SJCRH30 (cell line): Measurements from ENCODE around the gene PPP1R3E. TPM values are rescaled to one million over a fixed set of nuclear protein-coding genes. Genes with fewer than 3 reads are reported as not detected.

Experiments
- DNase-seq, 2 experiments: peaks; one replicate each; pipeline ENCODE4 v3.0.0-alpha.2; 2015 to 2020
- H3K27ac ChIP-seq: fragments of 250-450 bp; sonication (Bioruptor Pico); 2 replicates; pipeline ENCODE4 v1.5.1; 2020; ENCODE audit warnings: mild to moderate bottlenecking, moderate library complexity
- H3K27me3 ChIP-seq: fragments of 250-450 bp; sonication (Bioruptor Pico); 2 replicates; pipeline ENCODE4 v1.5.1; 2020; ENCODE audit warnings: mild to moderate bottlenecking, moderate library complexity
- H3K36me3 ChIP-seq: fragments of 250-450 bp; sonication (Bioruptor Pico); 2 replicates; pipeline ENCODE4 v1.5.1; 2020; ENCODE audit warnings: mild to moderate bottlenecking, moderate library complexity
- H3K4me1 ChIP-seq: fragments of 250-450 bp; sonication (Bioruptor Pico); 2 replicates; pipeline ENCODE4 v1.5.1; 2020; ENCODE audit warnings: mild to moderate bottlenecking, moderate library complexity
- H3K4me3 ChIP-seq: fragments of 250-450 bp; sonication (Bioruptor Pico); 2 replicates; pipeline ENCODE4 v1.5.1; 2020; ENCODE audit warnings: mild to moderate bottlenecking, moderate library complexity
- H3K9me3 ChIP-seq: fragments of 250-450 bp; sonication (Bioruptor Pico); replicated peaks from 2 replicates; pipeline ENCODE4 v1.5.1; 2020; ENCODE audit warnings: mild to moderate bottlenecking, moderate library complexity
- total RNA-seq: library from RNA; depleted of rRNA; stranded (reverse); fragments of >200 nt; shearing (Covaris generic); gene quantifications from 2 replicates; pipeline ENCODE4 v1.2.3, GENCODE V29; 2014

The PPP1R3E gene
- total RNA-seq, 1 experiment from 2014 or later = 9.7 TPM

DNA sequence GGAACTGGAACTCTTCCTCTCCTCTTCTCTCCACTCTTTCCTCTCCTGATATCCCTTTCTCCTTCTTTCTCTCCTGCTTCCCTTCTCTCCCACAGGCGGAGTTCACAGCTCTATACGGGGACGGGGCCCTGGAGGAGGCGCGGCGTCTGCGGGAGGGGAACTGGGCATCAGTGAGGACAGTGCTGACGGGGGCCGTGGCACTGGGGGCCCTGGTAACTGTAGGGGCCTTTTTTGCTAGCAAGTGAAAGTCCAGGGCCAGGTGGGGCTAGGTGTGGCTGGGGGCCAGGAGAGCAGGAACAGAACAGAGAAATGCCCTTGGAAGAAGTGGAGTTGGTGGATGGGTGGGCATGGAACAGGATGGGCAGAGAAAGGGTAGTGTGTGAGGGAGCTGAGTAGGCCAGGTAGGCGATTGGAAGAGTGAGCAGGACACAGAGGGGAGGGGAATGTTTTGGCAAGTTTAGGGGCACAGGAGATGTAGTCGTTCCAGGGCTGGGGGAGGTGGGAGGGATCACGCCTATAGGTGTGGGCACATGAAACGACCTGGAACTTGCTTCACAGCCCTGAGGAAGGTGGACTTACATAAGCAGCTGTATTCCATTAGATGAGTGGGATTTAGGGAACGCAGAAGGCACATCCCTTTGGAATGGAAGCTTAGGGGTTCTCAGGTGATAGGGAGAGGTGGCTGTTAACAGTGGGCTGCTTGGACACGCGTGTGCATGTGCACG is 6.2 kb upstream of the PPP1R3E start:
- H3K36me3 ChIP-seq = peaks cover 33% of the 10 kb centered on the region
- no peak overlapping the region for H3K27ac ChIP-seq
- no peak overlapping the region for H3K4me3 ChIP-seq
- H3K27me3 ChIP-seq = no peaks in the 10 kb centered on the region
- no peak for DNase-seq
- no peaks in the 10 kb centered on the region; the same call in 1 of the 2 replicates for H3K4me1 ChIP-seq
- H3K9me3 ChIP-seq = no peaks in the 10 kb centered on the region

DNA sequence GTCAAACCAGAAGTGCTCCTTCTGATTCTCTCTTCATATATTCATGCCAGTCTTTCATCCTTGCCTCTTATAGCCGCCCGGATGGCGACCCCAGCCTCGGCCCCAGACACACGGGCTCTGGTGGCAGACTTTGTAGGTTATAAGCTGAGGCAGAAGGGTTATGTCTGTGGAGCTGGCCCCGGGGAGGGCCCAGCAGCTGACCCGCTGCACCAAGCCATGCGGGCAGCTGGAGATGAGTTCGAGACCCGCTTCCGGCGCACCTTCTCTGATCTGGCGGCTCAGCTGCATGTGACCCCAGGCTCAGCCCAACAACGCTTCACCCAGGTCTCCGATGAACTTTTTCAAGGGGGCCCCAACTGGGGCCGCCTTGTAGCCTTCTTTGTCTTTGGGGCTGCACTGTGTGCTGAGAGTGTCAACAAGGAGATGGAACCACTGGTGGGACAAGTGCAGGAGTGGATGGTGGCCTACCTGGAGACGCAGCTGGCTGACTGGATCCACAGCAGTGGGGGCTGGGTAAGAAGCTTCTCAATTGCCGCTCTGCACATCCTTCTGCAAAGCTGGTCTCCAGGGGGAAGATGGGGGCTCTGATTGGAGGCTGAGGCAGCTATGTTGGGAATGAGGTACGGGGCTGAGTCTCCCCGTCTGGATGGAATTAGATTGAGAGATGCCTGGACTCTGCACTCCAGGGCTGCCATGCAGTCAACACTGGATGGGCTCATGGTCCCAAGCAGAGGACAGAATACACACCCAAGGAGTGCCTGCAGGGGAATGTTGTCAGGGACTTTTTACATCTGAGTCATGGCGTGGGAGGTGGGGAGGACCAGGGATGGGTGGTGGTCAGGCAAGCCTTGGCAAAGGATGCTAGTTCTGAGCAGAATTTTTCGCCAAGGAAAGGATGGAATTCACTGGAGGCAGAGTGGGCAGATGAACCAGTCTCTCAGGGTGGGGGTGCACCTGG is 5.3 kb upstream of the PPP1R3E start:
- H3K9me3 ChIP-seq = no peaks in the 10 kb centered on the region
- peak overlapping the region; percentile 73 for H3K4me3 ChIP-seq
- no peak overlapping the region for H3K27ac ChIP-seq
- no peaks in the 10 kb centered on the region; the same call in 1 of the 2 replicates for H3K4me1 ChIP-seq
- no peak for DNase-seq
- H3K36me3 ChIP-seq = peaks cover 29% of the 10 kb centered on the region
- no peaks in the 10 kb centered on the region for H3K27me3 ChIP-seq

DNA sequence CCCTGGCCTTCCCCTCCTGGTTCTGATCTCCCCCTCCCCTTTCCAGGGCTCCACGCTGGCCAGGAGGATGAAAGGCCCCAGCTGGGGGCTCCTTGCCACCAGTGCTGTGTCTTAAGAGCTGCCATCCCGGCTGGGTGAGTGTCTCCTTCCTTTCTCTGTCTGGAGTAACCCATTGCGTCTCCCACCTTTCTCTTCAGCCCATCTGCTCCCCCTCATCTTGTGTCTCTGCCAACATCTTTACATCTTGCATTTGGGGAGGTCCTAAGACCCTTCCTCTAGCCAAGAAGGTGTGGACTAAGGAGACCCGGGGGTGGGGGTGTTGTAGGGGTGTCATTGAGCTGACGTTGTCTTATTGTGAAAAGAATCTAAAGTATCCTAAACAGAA is 4.5 kb upstream of the PPP1R3E start:
- Histone ChIP-seq H3K27me3 (no peaks in the 10 kb centered on the region), H3K36me3 (peaks cover 22% of the 10 kb centered on the region), H3K27ac (peak overlapping the region; percentile 62), H3K9me3 (no peaks in the 10 kb centered on the region), H3K4me1 (no peaks in the 10 kb centered on the region; the same call in 1 of the 2 replicates), H3K4me3 (peak overlapping the region; percentile 73)
- no peak for DNase-seq

DNA sequence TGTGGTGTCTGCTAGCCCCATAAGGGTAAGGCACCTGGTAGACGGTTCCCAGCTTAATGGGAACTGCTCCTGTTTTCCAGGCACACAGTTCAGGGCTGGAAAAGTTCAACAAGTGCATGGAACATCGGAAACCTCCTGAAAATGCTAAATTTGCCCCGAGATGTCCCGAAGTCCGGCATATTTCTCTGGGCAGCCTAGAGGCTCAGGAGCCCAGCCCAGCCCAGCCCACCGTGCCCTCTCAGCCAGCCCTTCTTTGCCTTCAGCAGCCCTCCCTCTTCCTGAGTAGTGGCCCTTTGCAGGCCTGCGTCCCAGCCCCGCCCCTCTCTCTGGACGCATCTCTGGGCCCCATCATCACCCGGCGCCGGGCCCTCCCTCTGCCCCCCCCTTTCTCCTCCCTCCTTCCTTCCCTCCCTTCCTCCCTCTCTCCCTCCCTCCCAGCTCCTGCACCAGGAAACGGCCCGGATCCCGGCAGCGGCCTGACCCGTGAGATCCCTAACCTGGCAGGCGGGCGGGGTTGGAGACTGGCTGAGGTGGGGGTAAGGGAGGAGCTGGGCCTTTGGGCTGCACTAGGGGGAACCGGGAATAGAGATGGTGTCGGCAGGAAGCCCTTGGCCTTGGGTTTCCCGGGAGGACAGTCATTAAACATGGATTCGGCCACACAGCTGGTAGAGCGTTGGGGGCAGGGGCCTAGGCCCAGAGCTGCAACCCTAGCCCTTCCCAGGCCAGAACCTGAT is 3.9 kb upstream of the PPP1R3E start, which contains the start of gene BCL2L2:
BCL2L2 (plus strand) TSS at position 422 of the 734 bp plus-strand sequence. CDS start 935 bp downstream, outside the sequence.
- H3K9me3 ChIP-seq = no peaks in the 10 kb centered on the region
- DNase-seq = peak; percentile 93 to 95
- peak within 1 kb of the TSS; percentile 62 for H3K27ac ChIP-seq
- peak within 1 kb of the TSS; percentile 73 for H3K4me3 ChIP-seq
- H3K4me1 ChIP-seq = no peaks in the 10 kb centered on the region; the same call in 1 of the 2 replicates
- no peaks in the 10 kb centered on the region for H3K27me3 ChIP-seq
- H3K36me3 ChIP-seq = peaks cover 21% of the 10 kb centered on the region

DNA sequence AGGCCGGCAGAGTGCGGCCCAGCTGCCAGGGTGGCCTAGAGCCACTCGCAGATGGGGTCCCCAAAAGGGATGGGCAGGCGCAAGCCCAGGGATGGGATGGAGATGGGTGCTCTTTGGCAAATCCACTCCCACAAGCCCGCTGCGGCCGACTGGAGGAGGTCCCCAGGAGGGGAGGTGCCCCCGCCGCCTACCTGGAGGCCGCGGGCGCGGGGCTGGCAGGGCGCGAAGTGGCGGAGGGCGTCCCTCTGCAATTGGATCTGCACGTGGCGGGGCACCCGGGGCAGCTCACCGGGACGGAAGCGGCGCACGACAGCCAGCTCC is 730 bp downstream of the PPP1R3E start:
- peak overlapping the region; percentile 82 for H3K4me3 ChIP-seq
- H3K9me3 ChIP-seq = no peaks in the 10 kb centered on the region
- H3K27ac ChIP-seq = peak overlapping the region; percentile 81
- no peaks in the 10 kb centered on the region for H3K27me3 ChIP-seq
- H3K36me3 ChIP-seq = no peaks in the 10 kb centered on the region
- H3K4me1 ChIP-seq = peaks cover 5% of the 10 kb centered on the region; the same call in 1 of the 2 replicates
- no peak for DNase-seq

DNA sequence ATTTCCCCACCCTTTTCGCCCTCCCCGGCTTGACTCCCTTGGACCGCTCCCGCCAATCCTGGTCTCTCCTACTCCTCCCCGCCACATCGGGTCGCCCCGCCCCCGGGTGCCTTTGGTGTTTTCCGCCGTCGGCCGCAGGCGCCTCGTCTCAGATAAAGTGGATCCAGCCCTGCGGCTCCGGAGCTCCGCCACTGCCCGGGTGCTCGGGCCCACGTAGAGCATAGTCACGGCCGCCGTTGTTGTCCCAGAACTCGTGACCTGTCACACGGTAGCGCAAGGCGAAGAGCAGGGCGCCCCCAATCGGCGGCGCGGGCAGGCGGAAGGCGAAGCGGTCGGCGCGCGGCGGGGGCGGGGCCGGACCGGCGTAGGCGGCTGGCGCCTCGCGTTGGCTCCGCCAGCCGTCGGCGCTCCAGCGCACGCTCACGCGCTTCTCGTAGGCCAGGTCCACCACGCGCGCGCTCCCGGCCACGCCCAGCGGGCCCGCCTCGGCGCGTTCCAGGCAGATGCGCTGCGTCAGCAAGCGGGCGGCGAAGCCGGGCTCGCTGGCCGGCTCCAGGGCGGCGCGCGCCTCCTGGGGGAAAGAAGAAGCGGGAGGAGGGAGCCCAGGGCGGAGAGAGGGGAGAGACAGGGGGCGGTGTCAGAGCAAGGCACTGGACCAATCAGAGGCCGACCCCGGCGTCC is 1.2 kb downstream of the PPP1R3E start:
- DNase-seq = peak; percentile 98
- Histone ChIP-seq H3K27me3 (no peaks in the 10 kb centered on the region), H3K27ac (peak overlapping the region; percentile 81), H3K4me1 (peaks cover 5% of the 10 kb centered on the region; the same call in 1 of the 2 replicates), H3K36me3 (no peaks in the 10 kb centered on the region), H3K4me3 (peak overlapping the region; percentile 82), H3K9me3 (no peaks in the 10 kb centered on the region)

DNA sequence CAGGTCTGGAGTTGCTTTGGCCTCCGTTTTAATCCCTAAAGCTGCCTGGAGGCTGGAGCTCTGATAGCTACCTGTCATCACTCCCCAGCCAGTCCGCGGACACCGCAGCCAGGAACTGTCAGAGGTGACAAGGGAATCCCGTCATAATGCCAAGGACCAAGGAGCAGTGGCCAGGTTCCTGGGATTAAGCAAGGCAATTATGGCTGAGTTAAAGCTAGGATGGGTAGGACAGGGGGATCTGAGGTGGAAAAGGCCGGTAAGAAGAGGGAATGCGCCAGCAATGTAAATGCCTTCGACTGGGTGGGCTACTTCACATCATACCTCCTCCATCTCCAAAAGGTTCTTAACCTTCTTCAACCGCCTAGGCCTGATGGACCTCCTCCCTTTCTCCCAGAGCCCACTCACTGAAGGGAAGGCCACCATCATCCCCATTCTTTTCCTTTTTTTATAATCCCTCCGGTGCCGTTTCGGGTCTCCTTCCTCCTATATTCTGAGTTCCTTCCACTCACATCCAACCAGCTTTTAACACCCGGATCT is 1.9 kb downstream of the PPP1R3E start:
- H3K9me3 ChIP-seq = no peaks in the 10 kb centered on the region
- no peak for DNase-seq
- H3K27me3 ChIP-seq = no peaks in the 10 kb centered on the region
- peaks cover 5% of the 10 kb centered on the region; the same call in 1 of the 2 replicates for H3K4me1 ChIP-seq
- peak overlapping the region; percentile 79; the same call in 1 of the 2 replicates for H3K27ac ChIP-seq
- H3K36me3 ChIP-seq = no peaks in the 10 kb centered on the region
- peak overlapping the region; percentile 82 for H3K4me3 ChIP-seq

DNA sequence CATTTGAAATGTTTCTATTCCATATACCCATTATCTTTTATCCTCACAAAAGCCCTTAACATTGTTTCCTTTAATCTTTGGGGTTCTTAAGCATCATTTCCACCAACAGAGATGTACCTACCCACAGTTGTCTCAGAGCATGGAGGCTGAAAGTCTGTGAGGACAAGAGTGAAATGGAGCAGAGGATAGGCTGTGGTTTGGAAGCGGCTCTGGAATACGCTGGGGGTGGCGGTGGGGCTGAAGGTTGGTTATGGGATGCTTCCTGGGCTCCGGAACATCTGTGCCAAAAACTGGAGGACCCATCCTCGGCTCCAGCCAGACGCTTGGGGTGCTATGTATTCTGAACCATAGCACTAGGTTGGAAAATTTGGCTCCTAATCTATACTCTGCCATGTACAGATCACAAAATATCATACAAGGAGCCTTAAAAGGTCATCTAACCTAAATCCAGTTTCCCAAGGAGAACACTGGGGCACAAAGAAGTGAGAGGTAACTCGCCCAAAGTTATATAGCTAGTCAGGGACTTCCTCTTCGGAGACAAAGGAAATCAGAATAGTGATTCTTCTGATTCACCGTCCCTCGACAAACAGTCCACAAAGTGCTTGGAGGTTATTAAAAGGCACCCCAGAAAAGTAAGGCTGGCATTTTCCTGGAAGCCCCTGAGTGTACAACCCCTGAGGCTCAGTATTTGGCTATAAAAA is 2.5 kb downstream of the PPP1R3E start:
- no peak for DNase-seq
- H3K36me3 ChIP-seq = no peaks in the 10 kb centered on the region
- no peaks in the 10 kb centered on the region for H3K27me3 ChIP-seq
- peaks cover 5% of the 10 kb centered on the region; the same call in 1 of the 2 replicates for H3K4me1 ChIP-seq
- H3K27ac ChIP-seq = peak overlapping the region; percentile 79; the same call in 1 of the 2 replicates
- H3K9me3 ChIP-seq = no peaks in the 10 kb centered on the region
- H3K4me3 ChIP-seq = peak overlapping the region; percentile 82

DNA sequence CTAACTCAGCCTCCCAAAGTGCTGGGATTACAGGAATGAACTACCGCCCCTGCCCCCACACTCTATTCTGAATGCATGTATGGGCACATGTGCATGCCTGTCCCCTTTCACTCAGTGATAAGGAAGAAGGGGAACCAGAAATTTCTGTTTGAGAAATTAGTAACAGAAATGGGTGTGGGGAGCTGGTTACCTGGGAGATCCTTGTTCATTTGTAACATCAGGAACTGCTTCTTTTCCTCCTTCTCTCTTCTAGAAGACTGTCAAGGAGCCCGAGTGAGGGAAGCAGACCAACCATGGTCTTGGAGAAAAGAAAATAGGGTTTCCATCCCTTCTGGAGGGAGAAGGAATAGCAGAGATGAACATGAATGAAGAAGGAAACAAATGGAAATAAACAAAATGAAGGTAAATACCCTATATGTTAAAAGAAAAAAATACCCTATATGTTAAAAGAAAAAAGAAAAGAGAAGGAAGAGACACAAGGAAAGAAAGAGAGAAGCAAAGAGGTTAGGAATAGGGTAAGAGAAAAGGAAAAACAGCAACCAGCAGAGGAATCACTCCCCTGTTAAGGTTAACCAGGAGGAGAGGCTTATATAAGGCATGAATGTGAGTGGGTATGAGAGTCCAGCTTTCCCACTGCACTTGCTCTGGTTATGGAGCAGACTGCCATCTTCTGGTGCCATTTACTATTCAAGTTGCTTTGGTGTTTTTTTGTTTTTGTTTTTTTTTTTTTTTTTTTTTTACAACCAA is 3.3 kb downstream of the PPP1R3E start:
- H3K9me3 ChIP-seq = no peaks in the 10 kb centered on the region
- H3K27ac ChIP-seq = no peak overlapping the region
- H3K36me3 ChIP-seq = no peaks in the 10 kb centered on the region
- no peaks in the 10 kb centered on the region for H3K27me3 ChIP-seq
- DNase-seq = peak in 1 of 2 experiments; percentile 28
- no peak overlapping the region for H3K4me3 ChIP-seq
- H3K4me1 ChIP-seq = peaks cover 5% of the 10 kb centered on the region; the same call in 1 of the 2 replicates

DNA sequence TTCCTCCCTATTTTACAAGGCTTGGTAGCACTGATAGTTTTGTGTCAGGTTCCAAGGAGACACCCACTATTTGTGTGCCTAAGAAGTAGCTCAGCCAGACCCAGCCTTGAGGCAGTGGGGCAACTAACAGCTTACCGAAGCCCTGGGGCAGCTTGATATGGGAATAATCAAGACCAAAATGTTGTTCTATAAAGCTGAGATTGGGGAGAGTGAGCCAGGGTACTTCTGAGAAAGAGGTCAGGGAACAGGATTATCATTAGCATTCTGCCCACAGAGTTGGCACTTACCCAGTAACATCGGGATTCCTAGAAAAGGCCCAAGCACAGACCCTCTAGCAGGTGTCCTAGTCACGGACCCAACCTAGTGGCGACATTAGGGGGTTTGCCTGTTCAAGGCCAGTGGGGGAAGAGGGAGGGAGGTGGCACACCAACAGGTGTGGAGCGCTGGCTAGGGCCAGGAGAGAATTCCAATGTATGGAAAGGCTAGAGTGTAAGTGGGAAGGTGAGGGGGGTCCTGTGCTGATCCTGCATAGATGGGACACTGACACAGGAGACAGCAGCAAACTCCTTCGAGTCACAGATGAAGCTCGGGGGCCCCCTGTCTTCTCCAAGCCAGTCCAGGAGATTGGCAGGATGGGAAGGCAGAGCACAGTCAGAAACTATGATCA is 4.9 kb downstream of the PPP1R3E start:
- Histone ChIP-seq H3K4me1 (peaks cover 5% of the 10 kb centered on the region; the same call in 1 of the 2 replicates), H3K4me3 (no peak overlapping the region), H3K36me3 (no peaks in the 10 kb centered on the region), H3K27me3 (no peaks in the 10 kb centered on the region; the same call in 1 of the 2 replicates), H3K9me3 (no peaks in the 10 kb centered on the region), H3K27ac (no peak overlapping the region)
- DNase-seq = no peak

DNA sequence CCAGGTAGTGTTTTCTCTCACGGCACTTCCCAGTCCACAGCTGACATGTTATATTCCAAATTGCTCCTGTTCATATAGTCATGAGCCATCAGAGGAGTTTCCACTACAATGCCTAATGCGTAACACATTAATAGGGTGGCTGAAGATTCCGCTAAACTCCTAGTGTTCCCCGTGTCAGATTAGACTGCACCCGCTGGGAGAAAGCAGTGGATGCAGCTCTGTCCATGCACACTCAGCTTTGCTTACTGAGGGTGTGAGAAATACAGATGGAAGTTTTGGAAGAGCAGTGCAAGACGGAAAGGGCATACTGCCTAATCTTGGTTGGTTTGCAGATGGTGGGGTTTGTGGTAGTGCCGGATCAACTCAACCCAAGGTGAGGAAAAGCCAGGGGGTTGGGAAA is 5.6 kb downstream of the PPP1R3E start:
- Histone ChIP-seq H3K9me3 (no peaks in the 10 kb centered on the region), H3K4me1 (peaks cover 5% of the 10 kb centered on the region; the same call in 1 of the 2 replicates), H3K27me3 (no peaks in the 10 kb centered on the region; the same call in 1 of the 2 replicates)

More for the DNA sequence above, 5.6 kb downstream of the PPP1R3E start:
- no peak overlapping the region for H3K27ac ChIP-seq
- H3K4me3 ChIP-seq = no peak overlapping the region
- no peak for DNase-seq
- H3K36me3 ChIP-seq = no peaks in the 10 kb centered on the region
